ENCODE measurements around the gene GPR142.

- TF ChIP-seq POLR2A (IDR thresholded peaks at IDR 0.05) = no peak
- TF ChIP-seq CTCF (IDR thresholded peaks at IDR 0.05) = no peak
These were observed 19.7 kb upstream of the GPR142 start for GRCh38 chr17:74347646-74348045.

Data from stomach (tissue), 4 donors.